Measurements from ENCODE around the gene BRINP3.

BRINP3 gene

GRCh38 chr1:190101756-190102155, 375.9 kb downstream of the BRINP3 start:
- no peak for TF ChIP-seq CTCF (IDR thresholded peaks at IDR 0.05; ENCODE audit: insufficient read depth, low read length, poor library complexity, severe bottlenecking)
- Histone ChIP-seq H3K36me3 (ENCODE audit: control insufficient read depth, insufficient read depth, low read length) (no peaks in the 10 kb centered on the region), H3K4me3 (replicated peaks; ENCODE audit: low read depth, low read length) (no peak overlapping the region), H3K27me3 (replicated peaks; ENCODE audit: control insufficient read depth, insufficient read depth, low read length) (no peaks in the 10 kb centered on the region)
- DNase-seq (ENCODE audit: extremely low read depth, insufficient read length), result no peak

- peak; percentile 0 for DNase-seq (ENCODE audit: extremely low read depth, insufficient read length)
- no peaks in the 10 kb centered on the region for H3K36me3 ChIP-seq (ENCODE audit: control insufficient read depth, insufficient read depth, low read length)
- no peaks in the 10 kb centered on the region for H3K27me3 ChIP-seq (replicated peaks; ENCODE audit: control insufficient read depth, insufficient read depth, low read length)
- H3K4me3 ChIP-seq (replicated peaks; ENCODE audit: low read depth, low read length), result no peak overlapping the region
- no peak for TF ChIP-seq CTCF (IDR thresholded peaks at IDR 0.05; ENCODE audit: insufficient read depth, low read length, poor library complexity, severe bottlenecking)
These were observed 378.9 kb downstream of the BRINP3 start for GRCh38 chr1:190098756-190099155.

GRCh38 chr1:190098107-190098506, 379.6 kb downstream of the BRINP3 start:
- TF ChIP-seq CTCF (IDR thresholded peaks at IDR 0.05; ENCODE audit: insufficient read depth, low read length, poor library complexity, severe bottlenecking), result no peak
- Histone ChIP-seq H3K36me3 (ENCODE audit: control insufficient read depth, insufficient read depth, low read length) (no peaks in the 10 kb centered on the region), H3K4me3 (replicated peaks; ENCODE audit: low read depth, low read length) (no peak overlapping the region), H3K27me3 (replicated peaks; ENCODE audit: control insufficient read depth, insufficient read depth, low read length) (no peaks in the 10 kb centered on the region)
- DNase-seq (ENCODE audit: extremely low read depth, insufficient read length), result no peak

- no peak for DNase-seq (ENCODE audit: extremely low read depth, insufficient read length)
- H3K27me3 ChIP-seq (replicated peaks; ENCODE audit: control insufficient read depth, insufficient read depth, low read length), result no peaks in the 10 kb centered on the region
These were observed 382.1 kb downstream of the BRINP3 start for GRCh38 chr1:190095596-190095995.

GRCh38 chr1:190084552-190084951, 393.1 kb downstream of the BRINP3 start:
- Histone ChIP-seq H3K4me3 (replicated peaks; ENCODE audit: low read depth, low read length) (no peak overlapping the region), H3K36me3 (ENCODE audit: control insufficient read depth, insufficient read depth, low read length) (no peaks in the 10 kb centered on the region), H3K27me3 (replicated peaks; ENCODE audit: control insufficient read depth, insufficient read depth, low read length) (no peaks in the 10 kb centered on the region)
- DNase-seq (ENCODE audit: extremely low read depth, insufficient read length), result no peak
- TF ChIP-seq CTCF (IDR thresholded peaks at IDR 0.05; ENCODE audit: insufficient read depth, low read length, poor library complexity, severe bottlenecking), result peak; percentile 30

More at GRCh38 chr1:190095596-190095995, 382.1 kb downstream of the BRINP3 start:
- no peak for TF ChIP-seq CTCF (IDR thresholded peaks at IDR 0.05; ENCODE audit: insufficient read depth, low read length, poor library complexity, severe bottlenecking)
- Histone ChIP-seq H3K36me3 (ENCODE audit: control insufficient read depth, insufficient read depth, low read length) (no peaks in the 10 kb centered on the region), H3K4me3 (replicated peaks; ENCODE audit: low read depth, low read length) (no peak overlapping the region)

- TF ChIP-seq CTCF (IDR thresholded peaks at IDR 0.05; ENCODE audit: insufficient read depth, low read length, poor library complexity, severe bottlenecking), result no peak
- no peak for DNase-seq (ENCODE audit: extremely low read depth, insufficient read length)
- no peaks in the 10 kb centered on the region for H3K36me3 ChIP-seq (ENCODE audit: control insufficient read depth, insufficient read depth, low read length)
- H3K4me3 ChIP-seq (replicated peaks; ENCODE audit: low read depth, low read length), result no peak overlapping the region
- no peaks in the 10 kb centered on the region for H3K27me3 ChIP-seq (replicated peaks; ENCODE audit: control insufficient read depth, insufficient read depth, low read length)
These were observed 409.4 kb downstream of the BRINP3 start for GRCh38 chr1:190068304-190068703.
